Measurements from ENCODE around the gene TRIM56. TPM values are rescaled to one million over a fixed set of nuclear protein-coding genes. Genes with fewer than 3 reads are reported as not detected.

The TRIM56 gene
- total and polyA plus RNA-seq, 2 of the 4 experiments (the other 2 are of a cell fraction), result 3.9 to 5.9 TPM

GRCh38 chr7:101088069-101088425, 2.8 kb downstream of the TRIM56 start (continued):
- TF ChIP-seq CEBPB (IDR thresholded peaks at IDR 0.05; ENCODE audit: low read depth, low read length) (no peak), MXI1 (IDR thresholded peaks at IDR 0.05; ENCODE audit: borderline replicate concordance, low read depth, low read length) (no peak), RCOR1 (IDR thresholded peaks at IDR 0.05; ENCODE audit: insufficient replicate concordance, low read length) (no peak), SMC3 (IDR thresholded peaks at IDR 0.05; ENCODE audit: low read depth, low read length) (no peak), FOS (IDR thresholded peaks at IDR 0.05; ENCODE audit: low read depth, low read length) (no peak), POLR2A (IDR thresholded peaks at IDR 0.05; ENCODE audit: low read depth, low read length) (no peak), RAD21 (IDR thresholded peaks at IDR 0.05; ENCODE audit: low read length) (no peak), RFX5 (IDR thresholded peaks at IDR 0.05; ENCODE audit: low read depth, low read length) (no peak), MAFK (IDR thresholded peaks at IDR 0.05; ENCODE audit: low read depth, low read length) (no peak)

All from IMR-90 (cell line).